GM10266 (cell line): ENCODE measurements around the gene CDH24.

ENCODE experiments used
- DNase-seq: peaks from one replicate; pipeline ENCODE4 v3.0.0; 2012; ENCODE audit errors: extremely low spot score
- TF ChIP-seq, protein P1 (sequence below): IDR thresholded peaks from 2 replicates; pipeline ENCODE4 v1.5.1; 2012; ENCODE audit warnings: mild to moderate bottlenecking, low read depth; ENCODE audit not compliant: control insufficient read depth, insufficient read depth; ENCODE audit errors: missing control alignments

Gene CDH24

DNA sequence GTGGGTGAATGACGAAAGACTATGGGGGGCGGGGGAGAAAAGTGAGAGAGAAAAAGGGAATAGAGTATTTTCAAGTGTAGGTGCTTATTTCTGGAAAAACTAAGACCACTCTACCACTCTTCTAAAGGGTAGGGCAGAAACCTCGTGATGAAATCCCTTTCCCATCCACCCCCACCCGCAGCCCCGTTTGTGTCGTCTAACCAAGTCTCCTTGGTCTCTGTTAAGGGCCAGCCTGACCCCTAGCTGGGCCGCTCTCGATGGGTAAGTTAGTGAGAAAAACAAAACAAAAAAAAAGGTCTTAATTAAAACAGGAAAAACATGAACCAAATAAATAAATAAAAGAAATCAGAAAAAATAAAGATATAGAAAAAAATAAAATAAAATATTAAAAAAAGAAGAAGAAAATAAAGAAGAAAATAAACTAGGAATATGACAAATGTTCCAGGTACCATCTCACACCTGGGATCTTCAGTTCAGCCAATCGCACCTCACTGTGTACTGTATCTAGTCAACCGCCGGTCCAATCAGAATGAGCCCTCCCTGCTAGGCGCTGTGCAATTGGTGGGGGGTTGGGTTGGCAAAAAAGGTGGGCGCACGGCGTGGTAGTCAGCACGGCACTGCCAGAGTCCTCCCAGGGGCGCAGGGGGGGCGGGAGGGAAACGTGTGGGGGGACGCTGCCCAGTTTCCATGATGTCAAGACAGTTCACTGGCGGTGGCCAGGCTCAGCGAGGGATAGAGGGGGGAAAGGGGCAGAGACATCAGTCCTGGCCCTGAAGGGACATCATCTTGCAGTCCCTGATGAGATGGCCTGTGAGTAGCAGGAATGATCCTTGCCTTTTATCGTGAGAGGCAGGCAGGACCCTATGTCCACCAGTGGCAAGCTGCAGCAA, 9.8 kb upstream of the CDH24 start:
- DNase-seq: peak; percentile 8
- TF ChIP-seq, protein P1, sequence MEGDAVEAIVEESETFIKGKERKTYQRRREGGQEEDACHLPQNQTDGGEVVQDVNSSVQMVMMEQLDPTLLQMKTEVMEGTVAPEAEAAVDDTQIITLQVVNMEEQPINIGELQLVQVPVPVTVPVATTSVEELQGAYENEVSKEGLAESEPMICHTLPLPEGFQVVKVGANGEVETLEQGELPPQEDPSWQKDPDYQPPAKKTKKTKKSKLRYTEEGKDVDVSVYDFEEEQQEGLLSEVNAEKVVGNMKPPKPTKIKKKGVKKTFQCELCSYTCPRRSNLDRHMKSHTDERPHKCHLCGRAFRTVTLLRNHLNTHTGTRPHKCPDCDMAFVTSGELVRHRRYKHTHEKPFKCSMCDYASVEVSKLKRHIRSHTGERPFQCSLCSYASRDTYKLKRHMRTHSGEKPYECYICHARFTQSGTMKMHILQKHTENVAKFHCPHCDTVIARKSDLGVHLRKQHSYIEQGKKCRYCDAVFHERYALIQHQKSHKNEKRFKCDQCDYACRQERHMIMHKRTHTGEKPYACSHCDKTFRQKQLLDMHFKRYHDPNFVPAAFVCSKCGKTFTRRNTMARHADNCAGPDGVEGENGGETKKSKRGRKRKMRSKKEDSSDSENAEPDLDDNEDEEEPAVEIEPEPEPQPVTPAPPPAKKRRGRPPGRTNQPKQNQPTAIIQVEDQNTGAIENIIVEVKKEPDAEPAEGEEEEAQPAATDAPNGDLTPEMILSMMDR: no peak

DNA sequence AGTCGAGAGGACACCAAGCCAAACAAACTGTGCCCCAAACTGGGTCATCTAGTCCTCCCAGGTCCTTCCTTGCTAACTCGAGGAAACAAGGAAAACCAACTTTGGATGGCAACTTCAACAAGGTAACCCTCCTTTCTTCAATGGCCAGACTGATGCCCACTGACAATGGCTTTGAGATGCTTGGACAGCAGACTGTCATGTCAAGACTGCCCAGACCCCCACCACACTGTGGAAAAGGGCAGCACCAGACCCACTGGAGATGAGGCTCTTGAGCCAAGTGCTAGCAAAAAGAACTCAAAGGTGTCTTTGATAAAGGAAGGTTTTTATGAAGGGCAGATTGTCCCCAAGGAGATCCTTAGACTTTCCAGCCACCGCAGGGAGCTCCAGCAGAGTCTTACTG, 9.0 kb upstream of the CDH24 start:
- TF ChIP-seq, protein P1: no peak
- no peak for DNase-seq

DNA sequence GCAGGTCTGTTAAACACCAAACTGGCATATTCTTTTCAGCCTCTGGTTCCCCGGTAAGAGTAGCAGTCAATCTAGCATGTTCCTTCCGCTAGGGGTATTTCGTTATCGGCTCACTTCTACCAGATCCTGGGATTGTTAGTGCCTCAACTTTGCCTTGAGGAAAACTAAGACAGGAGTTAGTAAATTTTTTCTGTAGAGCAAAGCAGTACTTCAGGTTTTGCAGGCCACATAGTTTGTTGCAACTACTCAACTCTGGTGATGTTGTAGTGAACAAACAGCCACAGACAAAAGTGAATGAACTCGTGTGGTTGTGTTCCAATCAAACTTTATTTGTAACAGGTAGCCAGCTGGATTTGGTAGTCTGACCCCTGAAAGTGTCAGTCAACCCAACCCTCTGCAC, 6.3 kb upstream of the CDH24 start:
- TF ChIP-seq, protein P1: no peak
- DNase-seq: no peak

DNA sequence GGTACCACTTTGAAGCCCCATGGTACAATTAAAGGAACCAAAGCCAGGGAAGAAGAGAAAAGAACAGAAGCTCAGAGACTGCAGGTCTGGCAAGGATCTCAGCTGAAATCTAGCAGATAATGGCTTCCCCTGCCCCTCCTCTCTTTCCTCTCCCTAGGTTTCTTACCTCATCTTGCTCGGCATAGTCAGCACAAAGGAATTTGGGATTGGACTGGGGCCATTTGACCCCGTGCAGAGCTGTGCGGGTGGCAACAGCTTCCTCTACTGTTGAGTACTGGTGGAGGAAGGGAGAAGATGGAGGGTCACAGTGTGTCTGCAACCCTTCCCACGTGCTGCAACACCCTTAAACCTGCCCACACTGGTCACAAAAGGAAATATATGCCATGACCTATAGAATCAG, 4.7 kb upstream of the CDH24 start:
- DNase-seq: no peak
- TF ChIP-seq, protein P1: no peak

DNA sequence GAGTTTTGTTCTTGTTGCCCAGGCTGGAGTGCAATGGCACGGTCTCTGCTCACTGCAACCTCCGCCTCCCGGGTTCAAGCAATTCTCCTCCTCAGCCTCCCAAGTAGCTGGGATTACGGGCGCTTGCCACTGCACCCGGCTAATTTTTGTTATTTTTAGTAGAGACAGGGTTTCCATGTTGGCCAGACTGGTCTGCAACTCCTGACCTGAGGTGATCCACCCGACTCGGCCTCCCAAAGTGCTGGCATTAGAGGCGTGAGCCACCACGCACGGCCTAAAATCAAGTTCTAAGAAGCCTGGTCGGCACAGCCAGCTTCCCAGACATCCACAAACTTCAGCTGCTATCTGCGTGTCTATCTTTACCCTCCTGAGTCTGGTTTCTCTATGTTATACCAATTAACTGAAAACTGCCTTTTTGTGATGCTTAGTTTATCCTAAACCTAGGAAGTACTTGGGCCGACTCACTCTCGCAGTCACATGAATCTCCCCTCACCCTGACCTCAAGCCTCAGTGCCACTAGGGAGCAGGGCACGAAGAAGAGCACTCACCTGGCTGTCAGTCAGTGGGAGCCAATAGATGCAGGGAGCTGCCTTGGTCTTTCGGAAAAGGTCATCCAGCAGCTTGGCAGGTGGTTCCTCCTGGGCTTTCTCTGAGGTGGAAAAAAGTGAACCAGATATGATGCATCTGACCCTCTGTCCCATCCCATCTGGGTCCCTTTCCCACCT, 3.4 kb upstream of the CDH24 start:
- DNase-seq: peak; percentile 5
- TF ChIP-seq, protein P1: no peak

DNA sequence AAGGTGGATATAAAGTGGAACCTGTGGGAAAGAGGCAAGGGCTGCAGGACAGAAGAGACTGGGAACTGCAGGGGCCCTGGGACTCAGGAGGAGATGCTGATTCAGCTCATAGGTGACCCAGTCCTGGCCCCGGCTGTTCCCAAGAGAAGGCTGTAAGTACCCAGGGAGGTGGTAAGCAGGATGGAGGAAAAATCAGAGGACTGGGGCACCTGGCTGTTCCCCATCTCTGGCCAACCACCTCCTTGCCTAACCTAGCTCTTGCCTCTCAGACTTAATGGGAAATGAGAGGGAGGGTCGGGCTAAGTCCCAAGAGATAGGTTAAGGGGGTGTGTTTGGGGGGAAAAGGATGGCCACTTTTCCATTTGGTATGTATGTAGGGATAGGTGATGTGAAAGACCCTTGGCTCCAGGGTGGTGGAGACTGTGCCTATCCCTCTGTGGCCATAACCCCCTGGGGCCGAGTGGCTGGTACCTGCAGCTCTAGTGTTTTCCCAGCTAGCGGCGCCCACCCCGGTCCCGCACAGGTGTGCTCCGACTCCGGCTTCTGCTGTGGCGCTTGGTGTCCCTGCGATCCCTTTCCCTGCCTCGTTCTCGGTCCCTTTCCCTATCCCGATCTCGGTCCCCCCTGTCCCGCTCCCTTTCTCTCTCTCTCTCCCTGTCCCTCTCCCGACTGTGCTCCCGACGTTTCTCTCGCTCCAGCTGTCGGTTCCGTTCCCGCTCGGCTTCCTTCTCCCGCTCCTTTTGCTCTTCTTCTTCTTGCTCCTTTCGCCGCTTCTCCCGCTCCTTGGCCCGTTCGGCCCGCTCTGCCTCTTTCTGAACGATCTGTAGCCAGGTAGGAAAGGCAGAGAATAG, 1.6 kb upstream of the CDH24 start:
- TF ChIP-seq, protein P1: no peak
- no peak for DNase-seq
